Activated CD4-positive, alpha-beta T cell treated with anti-CD3 and anti-CD28 coated beads, Interleukin-2, Interleukin-4, amounts not matched to agents 100 ng/mL and 50 ng/mL, durations not matched to agents 16 hours and 8 hours (primary cell): ENCODE measurements around the gene LY86.

Experiments used
- DNase-seq: peaks from one replicate; pipeline ENCODE4 v3.0.0-alpha.2; 2020; ENCODE audit warnings: low spot score

The LY86 gene

DNA sequence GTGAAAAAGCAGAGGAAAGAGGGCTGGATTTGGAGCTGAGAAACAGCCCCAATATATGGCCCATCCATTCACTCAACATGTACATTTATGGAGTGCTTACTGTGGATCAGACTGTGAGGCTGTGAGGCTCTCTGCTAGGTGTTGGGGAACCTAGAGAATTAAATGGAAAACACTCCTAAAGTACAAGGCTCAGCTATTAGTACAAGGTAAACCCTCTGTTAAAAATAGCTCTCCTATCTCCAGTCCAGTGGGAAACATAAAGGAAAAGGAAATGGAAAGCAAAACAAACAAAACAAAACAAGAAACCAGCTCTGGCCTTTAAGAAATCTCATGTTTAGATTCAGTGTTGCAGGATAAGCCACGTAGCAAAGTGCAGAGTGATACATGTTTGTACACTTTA lies 35.0 kb downstream of the LY86 start:
- DNase-seq: no peak

DNA sequence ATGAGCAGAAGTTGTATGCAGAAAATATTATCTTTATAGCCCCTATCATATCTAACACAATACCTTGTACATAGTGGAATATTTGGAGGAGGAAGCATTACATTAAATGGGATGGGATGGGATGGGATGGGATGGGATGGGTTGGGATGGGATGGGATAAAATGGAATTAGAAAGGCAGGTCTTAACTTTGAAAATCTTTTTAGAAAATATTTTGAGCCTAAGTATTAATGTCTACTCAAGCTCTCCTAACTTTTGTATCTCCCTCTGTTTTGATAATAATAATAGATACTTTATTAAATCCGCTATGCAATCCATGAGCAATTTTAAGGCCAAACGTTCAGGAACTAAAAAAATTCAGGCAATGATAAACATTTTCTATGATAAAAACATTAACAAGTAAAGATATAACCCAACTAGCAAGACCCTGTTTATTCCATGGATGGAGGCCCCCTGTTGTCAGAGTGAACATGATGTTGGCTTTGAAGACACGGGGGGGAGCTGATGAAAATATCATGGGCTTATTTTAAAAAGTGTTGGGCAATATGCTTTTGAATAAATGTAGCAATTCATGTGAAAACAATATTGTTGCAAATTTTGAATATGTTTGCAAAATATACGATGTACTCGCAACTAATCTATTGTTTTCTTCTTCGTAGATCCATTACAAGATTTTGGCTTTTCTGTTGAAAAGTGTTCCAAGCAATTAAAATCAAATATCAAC lies 35.9 kb downstream of the LY86 start:
- no peak for DNase-seq

DNA sequence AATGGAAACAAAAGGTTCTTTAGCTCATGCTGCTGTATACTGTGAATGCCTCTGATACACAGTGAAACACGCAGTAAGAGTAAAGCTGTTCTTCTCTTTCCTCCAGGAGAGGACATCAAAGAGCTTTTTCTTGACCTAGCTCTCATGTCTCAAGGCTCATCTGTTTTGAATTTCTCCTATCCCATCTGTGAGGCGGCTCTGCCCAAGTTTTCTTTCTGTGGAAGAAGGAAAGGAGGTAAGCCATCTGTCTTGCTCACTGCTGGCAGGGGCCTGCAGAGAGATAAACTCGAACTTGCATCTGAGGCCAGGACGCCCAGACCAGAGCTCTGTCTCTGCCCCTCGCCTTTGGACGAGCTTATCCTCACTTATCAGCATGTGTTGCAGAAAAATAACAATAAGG lies 37.7 kb downstream of the LY86 start:
- no peak for DNase-seq

DNA sequence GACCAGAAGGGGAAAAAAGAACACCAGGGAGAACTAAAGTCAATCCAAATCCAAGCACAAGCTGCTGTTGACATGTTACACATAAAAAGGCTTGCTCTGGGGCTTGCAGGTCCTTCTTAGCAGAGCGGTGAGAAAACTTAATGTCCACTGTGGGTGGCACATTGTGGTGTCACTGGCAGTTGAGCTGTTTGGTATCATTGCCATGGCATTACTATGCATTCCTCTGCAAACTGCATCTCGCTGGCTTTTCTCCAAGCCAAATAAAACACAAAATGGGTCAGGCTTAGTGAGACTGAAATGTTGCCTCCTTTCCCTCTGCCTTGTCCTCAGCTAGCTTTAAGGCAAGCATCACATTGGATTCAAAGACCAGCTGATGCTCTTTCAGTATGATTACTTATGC lies 40.9 kb downstream of the LY86 start:
- no peak for DNase-seq

DNA sequence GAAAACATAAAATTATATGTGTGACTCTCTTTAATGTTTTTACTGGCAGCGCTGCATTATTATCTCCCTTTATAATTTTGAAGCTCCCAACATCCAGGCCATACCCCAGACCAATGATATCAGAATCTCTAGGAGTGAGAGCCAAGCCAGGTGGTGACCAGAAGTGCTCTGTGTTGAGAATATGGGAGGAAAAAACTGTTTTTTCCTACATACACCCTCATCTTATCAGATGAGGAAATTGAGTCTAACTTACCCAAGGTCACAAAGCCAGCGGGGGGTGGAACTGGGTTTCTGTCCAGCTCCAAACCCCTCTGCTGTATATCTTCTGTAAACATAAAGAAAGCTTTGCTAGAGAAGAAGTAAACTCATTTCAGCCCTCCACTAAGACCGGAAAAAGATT lies 42.5 kb downstream of the LY86 start:
- no peak for DNase-seq

DNA sequence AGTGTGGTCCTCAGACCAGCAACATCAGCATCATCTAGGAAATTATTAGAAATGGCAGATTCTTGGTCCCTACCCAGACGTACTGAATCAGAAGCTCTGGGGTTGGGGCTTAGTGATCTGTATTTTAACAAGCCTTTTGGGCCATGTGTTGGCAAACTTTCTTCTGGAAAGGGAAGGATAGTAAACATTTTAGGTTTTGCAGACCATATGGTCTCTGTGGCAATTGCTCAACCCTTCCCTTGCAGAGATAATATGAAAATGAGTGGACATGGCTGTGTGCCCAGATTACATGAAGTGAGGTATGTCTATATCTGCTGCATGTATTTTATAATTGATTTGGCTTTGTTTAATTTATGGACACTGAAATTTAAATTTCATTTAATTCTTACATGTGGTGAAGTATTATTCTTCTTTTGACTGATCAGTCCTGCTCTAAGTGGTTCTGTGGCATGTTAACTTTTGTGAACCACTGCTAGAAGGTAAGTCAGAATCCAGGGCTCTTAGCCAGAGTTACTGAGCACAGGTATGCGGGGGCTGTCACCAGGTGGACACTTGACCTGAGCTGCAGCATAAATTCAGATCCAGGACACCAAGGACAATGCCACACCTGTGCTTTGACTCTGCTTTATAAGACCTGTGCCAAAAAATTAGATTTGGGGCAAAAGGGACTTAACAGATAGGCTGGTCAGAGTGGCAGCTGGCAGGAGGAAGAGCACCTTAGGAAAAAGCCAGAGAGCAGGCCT lies 43.2 kb downstream of the LY86 start:
- no peak for DNase-seq

DNA sequence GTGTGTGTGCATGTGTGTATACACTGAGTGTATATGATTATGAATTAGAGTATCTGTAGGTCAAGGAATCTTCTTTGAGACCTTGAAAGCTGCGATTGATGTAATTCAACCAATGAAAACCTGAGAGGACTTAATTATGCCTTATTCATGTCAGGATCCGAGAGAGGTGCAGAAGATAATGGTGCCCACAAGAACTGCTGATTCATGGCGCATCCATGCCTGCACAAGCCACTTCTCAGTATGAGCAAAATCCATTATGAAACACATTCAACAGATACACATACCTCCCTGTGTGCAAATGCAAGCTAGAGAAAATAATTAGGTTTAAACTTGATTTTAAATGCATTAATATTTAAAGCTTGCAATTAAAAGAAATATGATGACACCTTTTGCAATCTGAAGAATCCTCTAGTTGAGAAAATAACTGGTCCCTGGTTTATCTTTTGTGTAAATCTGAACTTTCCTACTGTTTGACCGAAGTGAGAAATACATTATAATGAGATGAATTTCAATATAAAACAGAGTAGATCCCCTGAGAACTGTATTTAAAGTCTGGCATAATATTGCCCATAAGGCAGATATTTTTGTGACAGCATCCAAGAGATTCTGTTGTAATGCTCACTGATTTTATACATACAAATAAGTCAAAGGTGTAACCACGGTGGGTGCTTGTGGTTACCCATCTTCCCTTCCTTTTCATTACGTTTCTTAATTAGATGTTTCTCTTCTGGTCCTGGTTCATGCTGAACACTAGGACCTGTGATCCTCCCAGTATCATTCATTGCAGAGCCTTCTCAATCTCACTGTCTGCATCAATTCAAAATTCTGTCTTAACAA lies 45.6 kb downstream of the LY86 start:
- no peak for DNase-seq

DNA sequence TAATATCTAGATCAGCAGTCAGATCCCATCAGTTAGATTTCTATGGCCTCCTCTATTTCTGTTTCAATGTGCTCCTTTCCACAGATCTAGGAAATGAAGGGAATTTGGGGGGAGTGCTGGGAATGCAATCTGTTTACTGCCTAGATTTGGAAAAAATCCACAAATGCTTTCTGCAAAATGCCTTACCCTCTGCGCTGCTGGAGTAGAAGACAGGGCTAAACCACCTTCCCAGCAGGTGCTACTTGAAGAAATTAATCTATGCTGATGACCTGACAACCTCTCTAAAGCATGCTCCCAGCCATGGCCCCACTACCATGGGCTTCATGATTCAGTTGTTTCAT lies 46.2 kb downstream of the LY86 start:
- DNase-seq: no peak

DNA sequence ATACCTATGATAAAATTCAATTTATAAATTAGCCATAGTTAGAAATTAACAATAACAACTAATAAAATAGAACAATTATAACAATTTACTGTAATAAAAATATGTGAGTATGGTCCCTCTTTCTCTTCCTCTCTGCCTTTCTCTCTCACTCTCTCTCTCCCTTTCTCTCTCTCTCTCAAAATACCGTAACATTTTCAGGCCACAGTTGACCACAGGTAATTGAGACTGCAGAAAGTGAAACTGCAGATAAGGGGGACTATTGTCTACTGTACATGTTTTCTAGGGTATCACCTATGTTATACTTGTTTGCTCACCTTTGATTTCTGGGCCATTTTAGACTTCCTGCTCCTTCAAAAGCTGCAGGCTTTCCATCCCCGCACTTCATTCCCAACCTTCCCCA lies 46.8 kb downstream of the LY86 start:
- no peak for DNase-seq

DNA sequence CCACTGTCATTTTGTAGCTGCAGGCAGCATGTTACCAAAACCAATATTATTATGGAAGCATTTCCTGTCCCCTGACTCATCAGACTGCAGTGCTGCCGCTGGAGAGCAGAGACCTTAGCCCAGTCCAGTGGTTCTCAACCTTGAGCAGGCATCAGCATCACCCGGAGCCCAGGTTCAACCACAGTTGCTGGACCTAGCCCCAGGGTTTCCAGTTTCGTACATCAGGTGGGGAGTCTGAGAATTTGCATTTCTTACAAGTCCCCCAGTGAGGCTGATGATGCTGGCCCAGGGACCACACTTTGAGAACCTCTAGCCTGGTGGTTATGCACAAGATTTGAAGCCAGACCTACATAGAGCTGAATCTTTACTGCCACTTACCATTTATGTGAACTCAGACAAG lies 47.3 kb downstream of the LY86 start:
- no peak for DNase-seq

DNA sequence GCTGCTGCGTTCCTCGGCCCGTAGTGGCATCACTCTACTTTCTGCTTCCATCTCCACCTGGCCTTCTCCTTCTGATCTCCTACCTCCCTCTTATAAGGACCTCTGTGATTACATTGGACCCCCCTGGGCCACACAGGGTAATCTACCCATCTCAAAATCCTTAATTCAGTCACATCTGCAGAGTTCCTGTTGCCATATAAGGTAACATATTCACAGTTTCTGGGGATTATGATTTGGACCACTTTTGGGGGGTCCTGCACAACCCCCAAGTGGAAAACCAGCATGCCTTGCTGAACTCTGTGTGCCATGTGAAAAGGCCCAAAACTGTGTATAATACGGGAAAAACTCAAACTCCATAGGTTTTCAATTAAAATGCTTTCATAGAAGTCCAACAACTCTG lies 51.1 kb downstream of the LY86 start:
- no peak for DNase-seq

DNA sequence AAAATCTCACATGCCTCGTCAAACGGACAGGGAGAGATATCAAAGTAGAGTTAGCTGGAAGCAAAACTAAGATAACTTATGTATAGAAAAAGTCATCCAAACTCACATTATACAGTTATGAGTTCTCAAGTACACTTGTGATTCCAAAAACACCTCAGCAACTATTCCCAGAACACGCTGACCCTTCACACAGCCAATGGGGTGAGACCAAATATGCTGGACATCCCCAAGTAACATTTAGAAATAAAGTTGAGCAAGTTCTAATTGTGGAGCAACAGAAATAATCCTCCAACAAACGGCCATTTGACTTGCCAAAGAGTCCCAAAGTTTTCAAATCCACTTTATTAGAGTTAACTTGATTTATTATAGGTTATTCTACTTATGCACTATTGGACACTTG lies 52.4 kb downstream of the LY86 start:
- DNase-seq: no peak

DNA sequence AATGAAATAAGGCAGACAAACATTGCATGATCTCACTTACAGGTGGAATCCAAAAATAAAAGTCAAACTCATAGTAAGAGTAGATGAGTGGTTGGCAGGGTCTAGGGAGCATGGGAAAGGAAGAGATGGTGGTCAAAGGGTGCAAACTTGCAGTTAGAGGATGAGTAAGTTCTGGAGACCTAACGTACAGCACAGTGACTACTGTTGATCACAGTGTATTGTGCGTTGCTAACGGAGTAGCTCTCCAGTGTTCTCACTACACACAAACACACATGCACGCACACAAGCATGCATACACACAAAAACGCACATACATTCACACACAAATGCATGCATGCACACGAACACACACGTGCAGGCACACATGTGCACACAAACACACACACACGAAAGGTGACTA lies 54.9 kb downstream of the LY86 start:
- peak; percentile 90 for DNase-seq

DNA sequence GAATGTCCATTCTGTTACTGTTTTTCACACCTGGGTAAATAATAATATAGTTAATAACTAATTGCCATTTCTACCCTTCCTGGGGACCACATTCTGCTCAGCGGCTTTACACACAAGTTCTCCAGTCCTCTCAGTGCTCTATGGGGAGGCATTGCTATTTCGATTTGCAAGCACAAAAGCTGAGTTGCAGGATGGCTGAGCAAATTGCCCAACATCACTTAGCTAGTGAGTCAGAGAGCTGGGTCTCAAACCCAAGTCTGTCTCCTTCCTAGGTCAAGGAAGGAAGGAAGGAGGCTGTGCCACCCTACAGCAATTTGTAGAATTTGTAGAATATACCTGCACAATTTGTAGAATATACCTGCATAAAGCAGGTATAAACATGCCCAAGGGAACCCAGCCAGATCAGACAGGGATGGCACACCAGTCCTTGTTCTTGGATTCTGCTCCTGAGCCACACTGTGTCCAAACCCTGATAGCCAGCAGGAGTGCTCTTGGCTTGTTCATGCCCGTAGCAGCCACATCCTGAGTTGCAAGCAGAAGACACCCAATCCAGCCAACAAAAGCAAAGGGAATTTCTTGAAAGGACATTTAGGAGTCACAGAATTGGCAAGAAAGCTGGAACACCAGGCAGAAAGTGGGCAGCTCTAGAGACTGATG lies 56.9 kb downstream of the LY86 start:
- DNase-seq: no peak

DNA sequence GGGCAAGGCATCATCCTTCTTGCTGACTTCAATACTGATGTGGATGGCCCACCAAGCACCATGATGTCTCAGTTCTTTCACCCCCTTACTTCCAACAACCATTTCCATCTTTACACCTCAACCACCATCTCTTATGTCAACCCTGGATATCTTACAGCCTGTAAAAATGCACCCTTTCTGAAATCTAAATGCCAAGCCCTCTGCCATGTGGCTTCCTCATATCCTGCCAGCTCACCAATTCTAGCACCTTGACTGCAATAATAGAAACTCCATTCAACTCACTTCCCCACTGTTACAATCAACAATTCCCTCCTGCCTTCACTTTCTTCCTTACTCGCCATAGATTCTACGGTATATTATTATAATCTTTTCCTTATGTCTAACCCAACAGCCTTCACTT lies 57.9 kb downstream of the LY86 start:
- DNase-seq: no peak

DNA sequence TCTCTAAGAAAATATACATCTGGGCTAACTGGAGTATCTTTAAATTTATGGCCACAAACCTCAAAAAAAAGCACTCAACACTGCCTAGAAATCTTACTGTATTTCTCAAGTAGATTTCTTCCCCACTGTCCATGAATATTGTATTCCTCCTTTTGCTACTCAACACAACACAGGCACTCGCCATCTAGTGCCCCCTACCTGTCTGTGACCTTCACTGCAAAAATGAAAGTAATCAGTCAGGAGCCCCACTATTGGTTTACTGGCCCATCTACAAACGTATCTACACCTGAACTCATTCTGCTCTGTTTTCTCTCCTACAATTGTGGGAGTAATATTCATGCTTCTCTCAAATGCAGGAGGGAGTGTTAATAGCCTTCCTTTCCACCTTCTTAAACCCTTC lies 58.3 kb downstream of the LY86 start:
- DNase-seq: no peak

DNA sequence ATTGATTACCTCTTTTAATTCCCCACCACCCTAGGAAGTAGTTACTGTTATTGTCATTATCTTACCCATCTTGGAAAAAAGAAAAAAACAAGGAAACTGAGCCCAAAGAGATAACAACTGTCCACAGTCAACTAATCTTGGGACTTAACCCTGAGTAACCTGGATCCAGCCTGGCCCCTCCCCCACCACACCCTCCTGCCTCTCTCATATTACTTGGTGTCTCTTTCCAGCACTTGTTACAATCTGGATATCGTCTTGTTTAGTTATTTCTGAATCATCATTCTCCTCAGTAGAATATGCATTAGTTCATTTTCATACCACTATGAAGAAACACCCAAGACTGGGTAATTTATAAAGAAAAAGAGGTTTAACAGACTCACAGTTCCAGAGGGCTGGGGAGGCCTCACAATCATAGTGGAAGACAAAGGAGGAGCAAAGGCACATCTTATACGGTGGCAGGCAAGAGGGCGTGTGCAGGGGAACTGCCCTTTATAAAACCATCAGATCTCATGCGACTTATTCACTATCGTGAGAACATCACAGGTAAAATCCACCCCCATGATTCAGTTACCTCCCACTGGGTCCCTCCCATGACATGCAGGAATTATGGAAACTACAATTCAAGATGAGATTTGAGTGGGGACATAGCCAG lies 60.3 kb downstream of the LY86 start:
- no peak for DNase-seq

DNA sequence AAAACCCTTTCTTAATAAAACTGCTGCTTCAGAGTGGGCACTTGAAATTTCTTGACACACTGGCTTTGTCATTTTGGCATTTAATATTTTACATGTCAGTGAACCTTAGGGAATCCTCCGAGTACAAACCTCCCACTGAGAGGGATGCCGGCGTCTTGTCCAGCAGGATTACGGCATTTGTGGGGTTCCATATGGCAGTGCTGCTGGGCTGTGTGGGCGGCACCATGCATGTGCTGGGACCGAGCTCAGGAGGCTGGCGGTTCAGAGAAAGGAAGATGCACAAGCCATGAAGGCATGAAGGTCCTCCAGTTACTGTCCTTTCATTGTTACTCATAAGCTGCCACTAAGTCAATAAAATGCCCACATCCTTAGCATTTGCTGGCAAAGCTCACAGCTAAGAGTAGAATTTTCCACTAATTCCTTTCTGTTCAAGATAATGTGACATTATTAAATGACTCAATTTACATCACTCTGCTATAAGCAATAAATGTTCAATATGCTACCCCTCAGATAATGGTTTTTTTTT lies 61.4 kb downstream of the LY86 start:
- peak; percentile 45 for DNase-seq

DNA sequence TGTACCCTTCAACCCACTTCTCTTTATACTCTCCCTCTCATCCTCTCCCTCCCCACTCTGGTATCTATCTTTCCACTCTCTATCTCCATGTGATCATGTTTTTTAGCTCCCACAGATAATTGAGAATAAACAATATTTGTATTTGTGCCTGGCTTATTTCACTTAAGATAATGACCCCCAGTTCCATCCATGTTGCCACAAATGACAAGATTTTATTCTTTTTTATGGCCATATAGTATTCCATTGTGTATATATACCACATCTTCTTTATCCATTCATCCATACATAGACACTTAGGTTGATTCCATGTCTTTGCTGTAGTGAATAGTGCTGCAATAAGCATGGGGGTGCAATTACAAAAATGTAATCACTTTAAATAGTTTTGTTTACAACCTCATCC lies 62.3 kb downstream of the LY86 start:
- no peak for DNase-seq

DNA sequence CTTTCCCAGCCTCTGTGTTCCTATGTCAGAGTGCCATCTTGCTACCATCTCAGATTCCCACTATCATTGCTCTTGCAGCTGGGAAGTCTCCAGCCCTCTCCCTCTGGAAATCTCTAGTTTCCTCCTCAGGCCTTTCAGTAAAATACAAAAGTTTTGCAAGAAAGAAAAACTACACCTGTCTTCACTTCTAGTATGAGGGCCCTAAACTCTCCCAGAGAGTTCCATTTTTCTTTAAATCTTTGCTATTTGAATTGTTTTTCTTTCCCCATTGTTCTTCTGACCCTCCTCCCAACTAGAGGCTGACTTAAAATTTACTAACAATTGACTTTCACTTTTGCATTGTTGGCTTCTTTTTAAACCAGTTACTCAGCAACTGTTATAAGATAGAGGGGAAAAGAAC lies 62.8 kb downstream of the LY86 start:
- no peak for DNase-seq

DNA sequence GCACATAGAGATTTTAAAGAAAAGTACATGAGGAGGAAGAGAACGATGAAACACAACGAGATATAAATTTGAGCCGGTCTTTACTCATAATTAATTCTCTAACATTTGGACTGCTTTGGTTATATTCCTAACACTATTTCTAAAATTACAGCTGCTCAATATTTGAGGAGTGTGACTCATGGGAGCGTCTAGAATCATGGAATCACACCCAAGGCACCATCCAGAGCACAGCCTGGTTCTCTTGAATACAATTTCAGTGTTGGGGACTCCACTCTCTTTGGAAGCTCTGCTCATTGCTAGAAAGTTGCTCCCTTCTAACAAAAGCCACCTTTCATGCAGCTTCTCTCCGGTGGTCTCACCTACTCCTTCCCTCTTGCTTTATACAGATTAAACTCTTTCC lies 64.4 kb downstream of the LY86 start:
- DNase-seq: no peak
